Testis (tissue), 3 donors: ENCODE results near the gene BAIAP2. TPM values are rescaled to one million over a fixed set of nuclear protein-coding genes. Genes with fewer than 3 reads are reported as not detected.
"Not testable (repeated sequence)": the region's sequence is repeated elsewhere in the genome, so short reads cannot be mapped to it uniquely, and the experiment has no call there.

Experiments
- DNase-seq: peaks from one replicate; pipeline ENCODE4 v3.0.0-alpha.2; 2019
- H3K27ac ChIP-seq, 2 donors: fragments of 200-600 bp; sonication (generic); one replicate each; pipeline ENCODE4 v1.5.1; 2019
- H3K27me3 ChIP-seq: fragments of 200-600 bp; sonication (generic); one replicate; pipeline ENCODE4 v1.5.1; 2019
- H3K36me3 ChIP-seq: fragments of 200-600 bp; sonication (generic); one replicate; pipeline ENCODE4 v1.5.1; 2017; ENCODE audit warnings: low read depth; ENCODE audit errors: missing control alignments
- H3K4me1 ChIP-seq: fragments of 200-600 bp; sonication (generic); one replicate; pipeline ENCODE4 v1.5.1; 2019
- H3K4me3 ChIP-seq, 2 donors: fragments of 200-600 bp; sonication (generic); one replicate each; pipeline ENCODE4 v1.5.1; 2017 to 2019
- H3K9me3 ChIP-seq: fragments of 200-600 bp; sonication (generic); one replicate; pipeline ENCODE4 v1.5.1; 2017
- POLR2A ChIP-seq: fragments of 450-650 bp; IDR thresholded peaks from one replicate; pipeline ENCODE4 v1.6.1; 2017; ENCODE audit warnings: antibody characterized with exemption, mild to moderate bottlenecking, moderate library complexity
- WGBS, 2 donors: methylation state at CpG; one replicate each; pipeline ENCODE4 v1.1.5; 2018; 5-methylcytosine and 5-hydroxymethylcytosine counted together
- intact Hi-C: fragments of 100-400 bp; cut with DNase I; formaldehyde crosslinking; loops from one replicate; pipeline ENCODE4 v1.15.1; 2023; ENCODE audit warnings: low total_unique reads
- polyA plus RNA-seq: library from polyadenylated mRNA; stranded (reverse); fragments of 350-450 nt; fragmentation: Illumina TruSeq; extraction: RNeasy Lipid Tissue Mini Kit (QIAGEN cat#74804); gene quantifications from one replicate; pipeline ENCODE4 v1.2.3, GENCODE V29; 2014; ENCODE audit warnings: low read depth, low replicate concordance; ENCODE audit not compliant: insufficient read depth
- total RNA-seq, 2 donors: library from RNA; depleted of rRNA; stranded (reverse); fragments of >200 nt; gene quantifications; one replicate each; pipeline ENCODE4 v1.2.3, GENCODE V29; 2016
- TF ChIP-seq, protein P1 (sequence below), 3 experiments: fragments of 450-650 bp in 2 of 3; fragments of 200-600 bp in 1 of 3; sonication (generic) in 1 of 3; IDR thresholded peaks; one replicate each; pipeline ENCODE4 v1.5.1; 2016 to 2019; ENCODE audit warnings: antibody characterized with exemption in 3 of 3, mild to moderate bottlenecking in 2 of 3, moderate library complexity in 1 of 3

BAIAP2 gene
- total and polyA plus RNA-seq, 3 donors from 2014 or later, result 36.7 to 67.5 (median 67.3) TPM

- Histone ChIP-seq H3K27me3 (no peaks in the 10 kb centered on the region), H3K27ac (no peak overlapping the region), H3K36me3 (no peaks in the 10 kb centered on the region), H3K4me1 (peaks cover under 1% of the 10 kb centered on the region), H3K4me3 (no peak overlapping the region), H3K9me3 (no peaks in the 10 kb centered on the region)
- DNase-seq, result no peak
- 90 to 92% methylated on average over 10 to 13 of the region's 13 CpGs for WGBS, 2 donors
- no peak for TF ChIP-seq POLR2A
- TF ChIP-seq, protein P1, sequence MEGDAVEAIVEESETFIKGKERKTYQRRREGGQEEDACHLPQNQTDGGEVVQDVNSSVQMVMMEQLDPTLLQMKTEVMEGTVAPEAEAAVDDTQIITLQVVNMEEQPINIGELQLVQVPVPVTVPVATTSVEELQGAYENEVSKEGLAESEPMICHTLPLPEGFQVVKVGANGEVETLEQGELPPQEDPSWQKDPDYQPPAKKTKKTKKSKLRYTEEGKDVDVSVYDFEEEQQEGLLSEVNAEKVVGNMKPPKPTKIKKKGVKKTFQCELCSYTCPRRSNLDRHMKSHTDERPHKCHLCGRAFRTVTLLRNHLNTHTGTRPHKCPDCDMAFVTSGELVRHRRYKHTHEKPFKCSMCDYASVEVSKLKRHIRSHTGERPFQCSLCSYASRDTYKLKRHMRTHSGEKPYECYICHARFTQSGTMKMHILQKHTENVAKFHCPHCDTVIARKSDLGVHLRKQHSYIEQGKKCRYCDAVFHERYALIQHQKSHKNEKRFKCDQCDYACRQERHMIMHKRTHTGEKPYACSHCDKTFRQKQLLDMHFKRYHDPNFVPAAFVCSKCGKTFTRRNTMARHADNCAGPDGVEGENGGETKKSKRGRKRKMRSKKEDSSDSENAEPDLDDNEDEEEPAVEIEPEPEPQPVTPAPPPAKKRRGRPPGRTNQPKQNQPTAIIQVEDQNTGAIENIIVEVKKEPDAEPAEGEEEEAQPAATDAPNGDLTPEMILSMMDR (IDR thresholded peaks at IDR 0.05), result no peak
- intact Hi-C loops, result no loop called here
Measured at GRCh38 chr17:81012574-81013447, 22.1 kb upstream of the BAIAP2 start.

DNA sequence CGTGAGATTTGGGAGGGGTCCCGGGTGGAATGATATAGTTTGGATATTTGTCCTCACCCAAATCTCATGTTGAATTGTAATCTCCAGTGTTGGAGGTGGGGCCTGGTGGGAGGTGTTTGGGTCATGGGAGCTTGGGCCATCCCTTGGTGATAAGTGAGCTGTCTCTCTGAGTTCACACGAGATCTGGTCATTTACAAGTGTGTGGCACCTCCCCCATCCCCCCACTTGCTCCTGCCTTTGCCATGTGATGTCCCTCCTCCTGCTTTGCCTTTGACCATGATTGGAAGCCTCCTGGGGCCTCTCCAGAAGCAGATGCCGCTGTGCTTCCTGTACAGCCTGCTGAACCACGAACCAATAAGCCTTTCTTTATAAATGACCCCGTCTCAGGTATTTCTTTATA lies 21.3 kb upstream of the BAIAP2 start:
- Histone ChIP-seq H3K4me1 (peaks cover 8% of the 10 kb centered on the region), H3K9me3 (no peaks in the 10 kb centered on the region), H3K27ac (no peak overlapping the region), H3K27me3 (no peaks in the 10 kb centered on the region), H3K36me3 (no peaks in the 10 kb centered on the region), H3K4me3 (no peak overlapping the region)
- intact Hi-C loops, result no loop called here
- DNase-seq, result no peak
- TF ChIP-seq, protein P1 (IDR thresholded peaks at IDR 0.05), result no peak
- TF ChIP-seq POLR2A, result no peak
- WGBS, 2 donors, result 87 to 88% methylated on average over 6 of the region's 6 CpGs

DNA sequence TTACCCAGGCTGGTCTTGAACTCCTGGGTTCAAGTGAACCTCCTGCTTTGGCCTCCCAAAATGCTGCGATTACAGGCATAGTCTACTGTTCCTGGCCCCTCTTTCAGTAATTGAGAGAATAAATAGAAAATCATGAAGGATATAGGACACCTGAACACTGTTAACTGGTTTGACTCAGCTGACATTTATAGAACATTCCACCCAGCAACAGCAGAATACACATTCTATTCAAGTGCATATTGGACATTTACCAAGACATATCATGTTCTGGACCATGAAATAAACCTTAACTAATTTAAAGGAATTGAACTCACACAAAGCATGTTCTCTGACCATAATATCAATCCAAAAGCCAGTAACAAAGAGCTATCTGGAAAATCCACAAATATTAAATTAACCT lies 19.8 kb upstream of the BAIAP2 start:
- no peak for TF ChIP-seq POLR2A
- TF ChIP-seq, protein P1 (IDR thresholded peaks at IDR 0.05), result no peak
- Histone ChIP-seq H3K27ac (no peak overlapping the region), H3K4me3 (no peak overlapping the region), H3K36me3 (no peaks in the 10 kb centered on the region), H3K9me3 (no peaks in the 10 kb centered on the region), H3K4me1 (peaks cover 8% of the 10 kb centered on the region), H3K27me3 (no peaks in the 10 kb centered on the region)
- DNase-seq, result no peak
- intact Hi-C loops, result no loop called here
- 93 to 100% methylated on average over 1 of the region's 1 CpG for WGBS, 2 donors

- H3K4me3 ChIP-seq, result no peak overlapping the region
- 94 to 99% methylated on average over 2 of the region's 2 CpGs for whole genome bisulfite sequencing, 2 donors
- TF ChIP-seq POLR2A, result no peak
- TF ChIP-seq, protein P1 (IDR thresholded peaks at IDR 0.05), result no peak
- no peak for DNase-seq
- no peaks in the 10 kb centered on the region for H3K9me3 ChIP-seq
- H3K36me3 ChIP-seq, result no peaks in the 10 kb centered on the region
- no peak overlapping the region for H3K27ac ChIP-seq
- peaks cover 18% of the 10 kb centered on the region for H3K4me1 ChIP-seq
- H3K27me3 ChIP-seq, result no peaks in the 10 kb centered on the region
- intact Hi-C loops, result no loop called here
Measured at GRCh38 chr17:81016575-81016974, 18.4 kb upstream of the BAIAP2 start.

DNA sequence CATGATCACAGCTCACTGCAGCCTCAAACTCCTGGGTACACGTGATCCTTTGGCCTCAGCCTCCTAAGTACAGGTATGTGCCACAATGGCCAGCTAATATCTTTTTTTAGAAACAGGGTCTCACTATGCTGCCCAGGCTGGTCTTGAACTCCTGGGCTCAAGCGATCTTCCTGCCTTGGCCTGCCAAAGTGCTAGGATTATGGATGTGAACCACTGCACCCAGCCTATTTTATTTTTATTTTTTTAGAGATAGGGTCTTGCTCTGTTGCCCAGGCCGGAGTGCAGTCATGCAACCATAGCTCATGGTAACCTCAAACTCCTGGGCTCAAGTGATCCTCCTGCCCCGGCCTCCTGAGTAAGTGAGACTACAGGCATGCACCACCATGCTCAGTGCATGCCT lies 17.6 kb upstream of the BAIAP2 start:
- 94 to 97% methylated on average over 4 of the region's 4 CpGs for WGBS, 2 donors
- H3K36me3 ChIP-seq, H3K27me3 ChIP-seq, H3K27ac ChIP-seq, DNase-seq, H3K4me3 ChIP-seq, H3K9me3 ChIP-seq, intact Hi-C loops: not testable (repeated sequence)
- peaks cover 18% of the 10 kb centered on the region for H3K4me1 ChIP-seq
